K562 (cell line): ENCODE data around the gene ORAI3. TPM values are rescaled to one million over a fixed set of nuclear protein-coding genes. Genes with fewer than 3 reads are reported as not detected.

Experiments
- ATAC-seq: fragments of 200-7000 bp; cut with Tn5 transposase; 3 replicates; pipeline ENCODE4 v1.9.1; 2020; ENCODE audit warnings: moderate library complexity
- BruUV-seq: library from RNA; stranded (reverse); fragments of 400-500 nt; replicated peaks from 2 replicates; lab custom pipeline; 2021; lab: Mats Ljungman, UMichigan
- CTCF ChIA-PET: fragments of 300-600 bp; formaldehyde crosslinking; extraction: SDS; loops from one replicate; lab custom pipeline; 2021; ENCODE audit warnings: low intra/inter-chr PET ratio; lab: Yijun Ruan, JAX
- POLR2A ChIA-PET: fragments of 300-600, 350-650 bp; sonication (Branson Sonifier 250); formaldehyde crosslinking; extraction: SDS; loops from one replicate; lab custom pipeline; 2021; ENCODE audit warnings: antibody characterized with exemption, inconsistent platforms; lab: Yijun Ruan, JAX
- DNase-seq, 4 experiments: peaks; one replicate each; pipeline versions ENCODE4 v3.0.0 to v3.0.0-alpha.2; 2011 to 2018; ENCODE audit warnings: low spot score in 3 of 4, mixed read lengths in 3 of 4; ENCODE audit errors: extremely low read depth in 1 of 4
- FAIRE-seq: peaks from 2 replicates; lab custom pipeline; 2011; peaks lifted over from hg19 to GRCh38; lab: Jason Lieb, UNC
- H2AFZ ChIP-seq: 2 replicates; pipeline ENCODE4 v1.6.0; 2011; ENCODE audit warnings: low read depth, low read length, control low read depth, inconsistent platforms
- H3K27ac ChIP-seq: fragments of 200-600 bp; 3 replicates; pipeline ENCODE4 v1.8.0; 2011; ENCODE audit warnings: low read depth, mild to moderate bottlenecking, control low read depth, inconsistent platforms, low read length, moderate library complexity, mixed read lengths; ENCODE audit errors: extremely low read depth
- H3K27me3 ChIP-seq, 2 experiments: fragments of 300-600 bp in 1 of 2; 2 replicates in 1 of 2; 3 replicates in 1 of 2; pipeline versions ENCODE4 v1.6.0 to v1.8.0; 2011; ENCODE audit warnings: inconsistent platforms in 2 of 2, low read length in 2 of 2, mild to moderate bottlenecking in 1 of 2, mixed read lengths in 1 of 2, moderate library complexity in 1 of 2; ENCODE audit not compliant: control insufficient read depth in 2 of 2, insufficient read depth in 2 of 2
- H3K36me3 ChIP-seq: fragments of 300-600 bp; 3 replicates; pipeline ENCODE4 v1.8.0; 2011; ENCODE audit warnings: mild to moderate bottlenecking, low read length, inconsistent platforms; ENCODE audit not compliant: control insufficient read depth, insufficient read depth
- H3K4me1 ChIP-seq, 2 experiments: fragments of 200-600 bp in 1 of 2; replicated peaks in 1 of 2; 2 replicates in 1 of 2; 3 replicates in 1 of 2; pipeline versions ENCODE4 v1.5.1 to v1.8.0; 2011; ENCODE audit warnings: inconsistent platforms in 2 of 2, low read length in 2 of 2, mild to moderate bottlenecking in 1 of 2, mixed read lengths in 1 of 2, moderate library complexity in 1 of 2; ENCODE audit not compliant: control insufficient read depth in 2 of 2, insufficient read depth in 2 of 2
- H3K4me2 ChIP-seq: 2 replicates; pipeline ENCODE4 v1.6.1; 2011; ENCODE audit warnings: low read length, control low read depth, inconsistent platforms, mixed read lengths; ENCODE audit not compliant: insufficient read depth
- H3K4me3 ChIP-seq: fragments of 200-600 bp; sonication (generic), shearing (Covaris generic); 2 replicates; pipeline ENCODE4 v1.5.1; 2016; ENCODE audit warnings: control low read depth, inconsistent platforms
- H3K79me2 ChIP-seq: fragments of 200-600 bp; 3 replicates; pipeline ENCODE4 v1.8.0; 2011; ENCODE audit warnings: low read length, inconsistent platforms; ENCODE audit not compliant: control insufficient read depth, insufficient read depth
- H3K9ac ChIP-seq, 2 experiments: 2 replicates each; pipeline versions ENCODE4 v1.6.0 to v1.6.1; 2011; ENCODE audit warnings: low read depth in 2 of 2, low read length in 2 of 2, control low read depth in 1 of 2, inconsistent platforms in 1 of 2, mild to moderate bottlenecking in 1 of 2, mixed read lengths in 1 of 2; ENCODE audit not compliant: insufficient read depth in 1 of 2
- H3K9me1 ChIP-seq: one replicate; pipeline ENCODE4 v1.6.0; 2011; ENCODE audit warnings: inconsistent platforms, mild to moderate bottlenecking, low read length, moderate library complexity; ENCODE audit not compliant: control insufficient read depth, insufficient read depth
- H3K9me3 ChIP-seq: replicated peaks from 2 replicates; pipeline ENCODE4 v1.5.1; 2011; ENCODE audit warnings: low read depth, low read length, inconsistent platforms; ENCODE audit not compliant: control insufficient read depth, insufficient read depth
- H4K20me1 ChIP-seq: replicated peaks from 2 replicates; pipeline ENCODE4 v1.6.1; 2011; ENCODE audit warnings: low read length, inconsistent platforms, mixed read lengths; ENCODE audit not compliant: control insufficient read depth, insufficient read depth
- ARID1B ChIP-seq: fragments of 450-650 bp; IDR thresholded peaks from 2 replicates; pipeline ENCODE4 v1.6.1; 2016; ENCODE audit warnings: antibody characterized with exemption, mild to moderate bottlenecking, inconsistent platforms
- CBFA2T3 ChIP-seq: fragments of 450-650 bp; IDR thresholded peaks from 2 replicates; pipeline ENCODE4 v1.6.1; 2017
- EP300 ChIP-seq: IDR thresholded peaks from 2 replicates; pipeline ENCODE4 v1.6.1; 2012; ENCODE audit warnings: low read length, improper control_type of control experiment
- GABPA ChIP-seq: fragments of 200-800 bp; sonication (Bioruptor generic); conservative IDR thresholded peaks from 2 replicates; pipeline ENCODE4 v1.6.1; 2016; ENCODE audit warnings: low read depth, missing genetic modification characterization, missing compliant biosample characterization
- MCM2 ChIP-seq: fragments of 450-650 bp; IDR thresholded peaks from 2 replicates; pipeline ENCODE4 v1.6.1; 2017; ENCODE audit warnings: low read depth, mild to moderate bottlenecking
- NCOR1 ChIP-seq: fragments of 450-650 bp; IDR thresholded peaks from 2 replicates; pipeline ENCODE4 v1.6.1; 2016; ENCODE audit warnings: mild to moderate bottlenecking, moderate library complexity
- NFIX ChIP-seq: fragments of 250-450 bp; sonication (Bioruptor Pico); IDR thresholded peaks from 2 replicates; pipeline ENCODE4 v1.4.0; 2020; ENCODE audit warnings: low read depth, mild to moderate bottlenecking, moderate library complexity
- PHF20 ChIP-seq: fragments of 450-650 bp; IDR thresholded peaks from 2 replicates; pipeline ENCODE4 v1.6.1; 2018; ENCODE audit not compliant: partially characterized antibody
- SMAD3 ChIP-seq: fragments of 450-650 bp; formaldehyde crosslinking; conservative IDR thresholded peaks from 2 replicates; pipeline ENCODE4 v1.4.0; 2020; ENCODE audit warnings: mild to moderate bottlenecking
- TCF3 ChIP-seq: sonication (generic); formaldehyde crosslinking; IDR thresholded peaks from 2 replicates; pipeline ENCODE4 v1.4.0; 2020; ENCODE audit warnings: mild to moderate bottlenecking, missing genetic modification reagents
- ZNF551 ChIP-seq: fragments of 250-450 bp; sonication (Bioruptor Pico); IDR thresholded peaks from 2 replicates; pipeline ENCODE4 v1.5.0; 2021; ENCODE audit warnings: mild to moderate bottlenecking, moderate library complexity
- WGBS: fragments of 100-300 bp; shearing (Covaris generic); methylation state at CpG from one replicate; pipeline ENCODE4 v1.1.6; 2016; ENCODE audit warnings: low coverage, mixed read lengths; ENCODE audit not compliant: insufficient coverage; ENCODE audit errors: missing lambda C conversion rate; 5-methylcytosine and 5-hydroxymethylcytosine counted together
- in situ Hi-C: fragments of 300-500 bp; cut with MboI; formaldehyde crosslinking; loops from 4 replicates; pipeline ENCODE4 v1.15.0; 2018; ENCODE audit warnings: inconsistent platforms, mixed read lengths
- intact Hi-C: fragments of 100-400 bp; cut with micrococcal nuclease; formaldehyde crosslinking; loops from 2 replicates; pipeline ENCODE4 v1.14.2; 2022
- polyA plus RNA-seq, 8 experiments: library from polyadenylated mRNA; depleted of rRNA in 4 of 8; stranded (reverse) in 5 of 8; unstranded in 3 of 8; fragments of >200 nt; fragmentation: Nextera tagmentation in 2 of 8; fragmentation: Illumina TruSeq in 1 of 8; extraction: Ambion mirVana in 2 of 8; extraction: Trizol in 1 of 8; gene quantifications; 2 replicates each; pipeline versions ENCODE4 v1.2.1 to v1.2.3, GENCODE V29; 2011 to 2014; ENCODE audit warnings: inconsistent platforms in 1 of 8, missing spikeins in 1 of 8
- total RNA-seq, 7 experiments: library from RNA; depleted of rRNA in 6 of 7; stranded (reverse); fragments of >200 nt in 6 of 7; fragmentation: Illumina TruSeq in 2 of 7; extraction: Trizol in 2 of 7; gene quantifications; 2 replicates each; pipeline versions ENCODE4 v1.2.1 to v1.2.3, GENCODE V29; 2011 to 2021; ENCODE audit warnings: low replicate concordance in 1 of 7

ORAI3 gene
- total and polyA plus RNA-seq, 9 of the 15 experiments (the other 6 are each of a cell fraction or from before 2014, with no cell fraction given) = 4.9 to 23.3 (median 14.1) TPM

DNA sequence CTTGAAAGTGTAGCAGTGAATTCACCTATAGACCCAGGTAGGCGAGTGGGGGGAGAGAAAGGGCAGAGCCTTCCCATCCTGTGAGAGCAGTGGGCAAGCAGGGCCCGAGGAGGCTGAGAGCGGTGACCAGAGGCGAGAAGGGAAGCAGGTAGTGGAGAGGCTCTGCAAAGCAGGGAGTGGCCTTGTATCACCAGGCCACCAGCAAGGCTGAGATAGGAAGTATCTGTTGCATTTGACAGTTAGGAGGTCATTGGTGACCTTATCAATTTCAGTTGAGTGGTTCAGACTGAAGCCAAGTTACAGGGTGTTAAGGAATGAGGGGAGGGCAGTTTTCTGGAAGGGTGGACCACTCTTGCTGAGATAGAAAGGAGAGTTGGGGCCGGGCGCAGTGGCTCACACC, 25.5 kb downstream of the ORAI3 start:
- H3K79me2 ChIP-seq = 0 out of 3 replicates have a peak, but pooled peaks cover 4% of the 10 kb centered on the region
- no peaks in the 10 kb centered on the region for H3K9me1 ChIP-seq
- POLR2A ChIA-PET = no interaction called here
- FAIRE-seq (peak; percentile 26), DNase-seq (peak in 1 of 4 experiments; percentile 49), ATAC-seq (peak; percentile 53)
- H3K36me3 ChIP-seq = peaks cover 93% of the 10 kb centered on the region
- peak overlapping the region in 1 of 2 experiments; percentile 86; a peak in 2 of 4 replicates for H3K9ac ChIP-seq
- intact Hi-C loops (no loop called here), in situ Hi-C loops (loop anchor here (25.0 kb wide), 1 partner anchor 888 kb away; the partner anchor contains the start of gene ZNF267)
- H3K9me3 ChIP-seq = no peaks in the 10 kb centered on the region
- H3K4me3 ChIP-seq = no peak overlapping the region
- CTCF ChIA-PET = no interaction called here
- H4K20me1 ChIP-seq = peaks cover 5% of the 10 kb centered on the region; the same call in 1 of the 2 replicates
- H3K27me3 ChIP-seq = no peaks in the 10 kb centered on the region
- 43% methylated on average over 6 of the region's 6 CpGs for WGBS
- no peak overlapping the region for H2AFZ ChIP-seq
- H3K4me2 ChIP-seq = no peak overlapping the region
- no peak overlapping the region for H3K27ac ChIP-seq
- TF ChIP-seq TCF3 (CRISPR knock-in tag) (peak; percentile 64), CBFA2T3 (peak; percentile 68), SMAD3 (CRISPR knock-in tag) (no peak), GABPA (tag) (no peak), PHF20 (no peak), ARID1B (peak; percentile 44), NCOR1 (peak; percentile 15; the same call in 1 of the 2 replicates), NFIX (no peak), EP300 (peak; percentile 47; the same call in 1 of the 2 replicates), MCM2 (no peak), ZNF551 (CRISPR knock-in tag) (no peak)
- H3K4me1 ChIP-seq = peaks cover 8 to 23% of the 10 kb centered on the region in 2 experiments; a peak in 4 of 5 replicates
- BruUV-seq = no TSS peak
